Activated CD4-positive, alpha-beta memory T cell treated with anti-CD3 and anti-CD28 coated beads, Interleukin-2, amount 10 ng/mL, durations not matched to agents 7 days and 5 days (primary cell): ENCODE data around the gene DUSP15. TPM values are rescaled to one million over a fixed set of nuclear protein-coding genes. Genes with fewer than 3 reads are reported as not detected.

ENCODE experiments used
- CTCF ChIA-PET: fragments of 350-600 bp; sonication (Branson Sonifier 250); formaldehyde crosslinking; loops from one replicate; lab custom pipeline; 2021; ENCODE audit warnings: antibody characterized with exemption, inconsistent platforms; lab: Charles Lee
- POLR2A ChIA-PET: fragments of 350-600 bp; sonication (Branson Sonifier 250); formaldehyde crosslinking; loops from one replicate; lab custom pipeline; 2021; ENCODE audit warnings: antibody characterized with exemption; lab: Charles Lee
- DNase-seq: peaks from one replicate; pipeline ENCODE4 v3.0.0-alpha.2; 2020
- H3K27ac Mint-ChIP-seq: one replicate; pipeline ENCODE4 v1.8.0; 2021; ENCODE audit warnings: mild to moderate bottlenecking, mixed read lengths
- H3K27me3 Mint-ChIP-seq: one replicate; pipeline ENCODE4 v1.8.0; 2021; ENCODE audit warnings: mixed read lengths
- H3K36me3 Mint-ChIP-seq: one replicate; pipeline ENCODE4 v1.8.0; 2021; ENCODE audit warnings: low read depth, mixed read lengths
- H3K4me1 Mint-ChIP-seq: one replicate; pipeline ENCODE4 v1.8.0; 2021; ENCODE audit warnings: mixed read lengths
- H3K4me3 Mint-ChIP-seq: one replicate; pipeline ENCODE4 v1.8.0; 2021; ENCODE audit warnings: mild to moderate bottlenecking, mixed read lengths
- H3K9me3 Mint-ChIP-seq: one replicate; pipeline ENCODE4 v1.8.0; 2021; ENCODE audit warnings: mixed read lengths
- total RNA-seq, 2 experiments: library from RNA; stranded (reverse); gene quantifications; one replicate each; pipeline ENCODE4 v1.2.3, GENCODE V29; 2021

DUSP15 gene
- total RNA-seq, 2 experiments from 2014 or later, result not detected

GRCh38 chr20:31908424-31908823 lies 38.1 kb upstream of the DUSP15 start:
- no peaks in the 10 kb centered on the region for H3K36me3 Mint-ChIP-seq

GRCh38 chr20:31908016-31908415 lies 37.7 kb upstream of the DUSP15 start:
- Mint-ChIP-seq H3K4me3 (no peak overlapping the region), H3K4me1 (no peaks in the 10 kb centered on the region), H3K27me3 (peaks cover 8% of the 10 kb centered on the region), H3K9me3 (no peaks in the 10 kb centered on the region), H3K27ac (peak overlapping the region; percentile 16), H3K36me3 (no peaks in the 10 kb centered on the region)
- CTCF ChIA-PET, result no interaction called here
- POLR2A ChIA-PET, result no interaction called here
- DNase-seq, result no peak

More at GRCh38 chr20:31908424-31908823, 38.1 kb upstream of the DUSP15 start:
- POLR2A ChIA-PET, result no interaction called here
- CTCF ChIA-PET, result interaction anchor here (1.2 kb wide), 1 partner anchor 85 kb away, joined by 3 read pairs; no protein-coding TSS in a partner anchor
- peaks cover 6% of the 10 kb centered on the region for H3K27me3 Mint-ChIP-seq
- no peak for DNase-seq
- H3K27ac Mint-ChIP-seq, result no peak overlapping the region
- H3K4me1 Mint-ChIP-seq, result no peaks in the 10 kb centered on the region
- H3K4me3 Mint-ChIP-seq, result no peak overlapping the region
- no peaks in the 10 kb centered on the region for H3K9me3 Mint-ChIP-seq

GRCh38 chr20:31907046-31907445 lies 36.7 kb upstream of the DUSP15 start:
- no peaks in the 10 kb centered on the region for H3K4me1 Mint-ChIP-seq
- H3K9me3 Mint-ChIP-seq, result no peaks in the 10 kb centered on the region
- peaks cover 8% of the 10 kb centered on the region for H3K27me3 Mint-ChIP-seq
- ChIA-PET POLR2A (no interaction called here), CTCF (interaction anchor here (0.6 to 0.7 kb wide), 2 partner anchors 33 to 43 kb away, joined by 3 read pairs; no protein-coding TSS in a partner anchor)
- no peak for DNase-seq
- no peak overlapping the region for H3K27ac Mint-ChIP-seq
- H3K36me3 Mint-ChIP-seq, result no peaks in the 10 kb centered on the region
- H3K4me3 Mint-ChIP-seq, result no peak overlapping the region

GRCh38 chr20:31906001-31906400 lies 35.7 kb upstream of the DUSP15 start:
- Mint-ChIP-seq H3K27ac (no peak overlapping the region), H3K4me3 (no peak overlapping the region), H3K4me1 (no peaks in the 10 kb centered on the region), H3K9me3 (no peaks in the 10 kb centered on the region), H3K27me3 (peaks cover 8% of the 10 kb centered on the region), H3K36me3 (no peaks in the 10 kb centered on the region)
- DNase-seq, result no peak
- CTCF ChIA-PET, result interaction anchor here (0.6 to 0.7 kb wide), 2 partner anchors 74 to 465 kb away, joined by 3 to 4 read pairs; partner anchors contain the start of gene DEFB123
- POLR2A ChIA-PET, result no interaction called here

GRCh38 chr20:31903627-31904386 lies 33.5 kb upstream of the DUSP15 start:
- ChIA-PET CTCF (interaction anchor here (0.7 kb wide), 1 partner anchor 11 kb away, joined by 3 read pairs; no protein-coding TSS in a partner anchor), POLR2A (no interaction called here)
- H3K9me3 Mint-ChIP-seq, result no peaks in the 10 kb centered on the region
- H3K27ac Mint-ChIP-seq, result no peak overlapping the region
- no peak overlapping the region for H3K4me3 Mint-ChIP-seq
- no peak for DNase-seq
- no peaks in the 10 kb centered on the region for H3K36me3 Mint-ChIP-seq
- no peaks in the 10 kb centered on the region for H3K4me1 Mint-ChIP-seq
- H3K27me3 Mint-ChIP-seq, result peaks cover 7% of the 10 kb centered on the region

- Mint-ChIP-seq H3K4me3 (no peak overlapping the region), H3K27me3 (peaks cover 9% of the 10 kb centered on the region), H3K27ac (no peak overlapping the region), H3K9me3 (no peaks in the 10 kb centered on the region), H3K36me3 (no peaks in the 10 kb centered on the region), H3K4me1 (no peaks in the 10 kb centered on the region)
- POLR2A ChIA-PET, result no interaction called here
- DNase-seq, result no peak
- CTCF ChIA-PET, result no interaction called here
These were observed 31.3 kb upstream of the DUSP15 start for GRCh38 chr20:31901615-31902014.

GRCh38 chr20:31897541-31897940 lies 27.2 kb upstream of the DUSP15 start:
- Mint-ChIP-seq H3K36me3 (no peaks in the 10 kb centered on the region), H3K27me3 (peaks cover 10% of the 10 kb centered on the region), H3K9me3 (no peaks in the 10 kb centered on the region), H3K27ac (no peak overlapping the region), H3K4me1 (no peaks in the 10 kb centered on the region), H3K4me3 (no peak overlapping the region)
- DNase-seq, result no peak
- ChIA-PET POLR2A (no interaction called here), CTCF (no interaction called here)

GRCh38 chr20:31896049-31896448 lies 25.7 kb upstream of the DUSP15 start:
- H3K9me3 Mint-ChIP-seq, result no peaks in the 10 kb centered on the region
- no peak for DNase-seq
- no peak overlapping the region for H3K27ac Mint-ChIP-seq
- H3K4me3 Mint-ChIP-seq, result no peak overlapping the region
- no peaks in the 10 kb centered on the region for H3K4me1 Mint-ChIP-seq
- no peaks in the 10 kb centered on the region for H3K36me3 Mint-ChIP-seq
- CTCF ChIA-PET, result interaction anchor here (0.6 kb wide), 1 partner anchor 132 kb away, joined by 5 read pairs; no protein-coding TSS in a partner anchor
- POLR2A ChIA-PET, result no interaction called here
- peaks cover 12% of the 10 kb centered on the region for H3K27me3 Mint-ChIP-seq

- peaks cover 15% of the 10 kb centered on the region for H3K27me3 Mint-ChIP-seq
- POLR2A ChIA-PET, result no interaction called here
- H3K4me1 Mint-ChIP-seq, result no peaks in the 10 kb centered on the region
- DNase-seq, result no peak
- no peak overlapping the region for H3K27ac Mint-ChIP-seq
- H3K36me3 Mint-ChIP-seq, result no peaks in the 10 kb centered on the region
- CTCF ChIA-PET, result interaction anchor here (0.9 kb wide), 1 partner anchor 57 kb away, joined by 3 read pairs; the partner anchor contains the start of gene PDRG1
- H3K4me3 Mint-ChIP-seq, result no peak overlapping the region
- no peaks in the 10 kb centered on the region for H3K9me3 Mint-ChIP-seq
These were observed 24.8 kb upstream of the DUSP15 start for GRCh38 chr20:31894980-31895675.

- no peaks in the 10 kb centered on the region for H3K9me3 Mint-ChIP-seq
- H3K4me1 Mint-ChIP-seq, result no peaks in the 10 kb centered on the region
- DNase-seq, result no peak
- peaks cover 18% of the 10 kb centered on the region for H3K27me3 Mint-ChIP-seq
- POLR2A ChIA-PET, result no interaction called here
- no peak overlapping the region for H3K4me3 Mint-ChIP-seq
- CTCF ChIA-PET, result no interaction called here
- no peaks in the 10 kb centered on the region for H3K36me3 Mint-ChIP-seq
- H3K27ac Mint-ChIP-seq, result no peak overlapping the region
These were observed 20.3 kb upstream of the DUSP15 start for GRCh38 chr20:31890646-31891045.

- H3K27ac Mint-ChIP-seq, result no peak overlapping the region
- no peak overlapping the region for H3K4me3 Mint-ChIP-seq
- ChIA-PET POLR2A (no interaction called here), CTCF (no interaction called here)
- H3K27me3 Mint-ChIP-seq, result peaks cover 18% of the 10 kb centered on the region
- no peaks in the 10 kb centered on the region for H3K9me3 Mint-ChIP-seq
- H3K4me1 Mint-ChIP-seq, result peaks cover 18% of the 10 kb centered on the region
- no peak for DNase-seq
- H3K36me3 Mint-ChIP-seq, result no peaks in the 10 kb centered on the region
These were observed 13.5 kb upstream of the DUSP15 start for GRCh38 chr20:31883829-31884228.

- CTCF ChIA-PET, result interaction anchor here (1.0 kb wide), 1 partner anchor 70 kb away, joined by 3 read pairs; the partner anchor contains the start of gene PDRG1
- Mint-ChIP-seq H3K9me3 (no peaks in the 10 kb centered on the region), H3K4me1 (peaks cover 18% of the 10 kb centered on the region), H3K27me3 (peaks cover 26% of the 10 kb centered on the region), H3K36me3 (no peaks in the 10 kb centered on the region), H3K4me3 (no peak overlapping the region), H3K27ac (no peak overlapping the region)
- no peak for DNase-seq
- POLR2A ChIA-PET, result no interaction called here
These were observed 11.6 kb upstream of the DUSP15 start for GRCh38 chr20:31881945-31882344.
